Breast epithelium (tissue), 4 donors: Measurements from ENCODE around the gene DKKL1. TPM values are rescaled to one million over a fixed set of nuclear protein-coding genes. Genes with fewer than 3 reads are reported as not detected.
A peak's percentile ranks its signal among the peaks of the same experiment; 100 is the strongest.

Experiments
- DNase-seq, 2 donors: peaks; one replicate each; pipeline ENCODE4 v3.0.0-alpha.2; 2019; ENCODE audit warnings: low spot score in 2 of 2
- H3K27ac ChIP-seq, 2 donors: fragments of 200-600 bp; sonication (generic) in 1 of 2; one replicate each; pipeline ENCODE4 v1.5.1; 2016 to 2019; ENCODE audit warnings: mild to moderate bottlenecking in 1 of 2
- H3K27me3 ChIP-seq, 2 donors: fragments of 200-600 bp; sonication (generic) in 1 of 2; one replicate each; pipeline versions ENCODE4 v1.5.1 to v1.6.0; 2017 to 2019; ENCODE audit warnings: control low read depth in 1 of 2, mild to moderate bottlenecking in 1 of 2
- H3K36me3 ChIP-seq: fragments of 200-600 bp; one replicate; pipeline ENCODE4 v1.5.1; 2019
- H3K4me1 ChIP-seq, 2 donors: fragments of 200-600 bp; sonication (generic); one replicate each; pipeline ENCODE4 v1.5.1; 2016 to 2019; ENCODE audit warnings: control low read depth in 1 of 2
- H3K4me3 ChIP-seq, 3 donors: fragments of 200-600 bp; sonication (generic); 1 replicate in 2 of 3; 2 replicates in 1 of 3; pipeline ENCODE4 v1.5.1; 2016 to 2019; ENCODE audit warnings: mild to moderate bottlenecking in 3 of 3, moderate library complexity in 2 of 3
- H3K9me3 ChIP-seq, 2 donors: fragments of 200-600 bp; sonication (generic) in 1 of 2; one replicate each; pipeline ENCODE4 v1.5.1; 2016 to 2019; ENCODE audit warnings: control low read depth in 1 of 2
- CTCF ChIP-seq, 3 donors: fragments of 450-650 bp; IDR thresholded peaks; one replicate each; pipeline ENCODE4 v1.5.1; 2016 to 2017; ENCODE audit warnings: antibody characterized with exemption in 3 of 3, mild to moderate bottlenecking in 3 of 3, moderate library complexity in 3 of 3
- POLR2A ChIP-seq: fragments of 450-650 bp; IDR thresholded peaks from one replicate; pipeline ENCODE4 v1.6.1; 2016; ENCODE audit warnings: antibody characterized with exemption, mild to moderate bottlenecking, moderate library complexity
- POLR2AphosphoS5 ChIP-seq, 3 donors: sonication (generic); formaldehyde crosslinking; IDR thresholded peaks; one replicate each; pipeline ENCODE4 v1.6.1; 2017; ENCODE audit warnings: antibody characterized with exemption in 3 of 3
- intact Hi-C: fragments of 100-400 bp; cut with DNase I; formaldehyde crosslinking; loops from one replicate; pipeline ENCODE4 v1.15.1; 2023; ENCODE audit warnings: low total_unique reads
- total RNA-seq, 3 donors: library from RNA; depleted of rRNA; stranded (reverse); fragments of >200 nt; gene quantifications; one replicate each; pipeline ENCODE4 v1.1.0, GENCODE V29; 2016

The DKKL1 gene
- total RNA-seq, 3 donors from 2014 or later: 0.64 to 1.8 TPM; not detected in 1

DNA sequence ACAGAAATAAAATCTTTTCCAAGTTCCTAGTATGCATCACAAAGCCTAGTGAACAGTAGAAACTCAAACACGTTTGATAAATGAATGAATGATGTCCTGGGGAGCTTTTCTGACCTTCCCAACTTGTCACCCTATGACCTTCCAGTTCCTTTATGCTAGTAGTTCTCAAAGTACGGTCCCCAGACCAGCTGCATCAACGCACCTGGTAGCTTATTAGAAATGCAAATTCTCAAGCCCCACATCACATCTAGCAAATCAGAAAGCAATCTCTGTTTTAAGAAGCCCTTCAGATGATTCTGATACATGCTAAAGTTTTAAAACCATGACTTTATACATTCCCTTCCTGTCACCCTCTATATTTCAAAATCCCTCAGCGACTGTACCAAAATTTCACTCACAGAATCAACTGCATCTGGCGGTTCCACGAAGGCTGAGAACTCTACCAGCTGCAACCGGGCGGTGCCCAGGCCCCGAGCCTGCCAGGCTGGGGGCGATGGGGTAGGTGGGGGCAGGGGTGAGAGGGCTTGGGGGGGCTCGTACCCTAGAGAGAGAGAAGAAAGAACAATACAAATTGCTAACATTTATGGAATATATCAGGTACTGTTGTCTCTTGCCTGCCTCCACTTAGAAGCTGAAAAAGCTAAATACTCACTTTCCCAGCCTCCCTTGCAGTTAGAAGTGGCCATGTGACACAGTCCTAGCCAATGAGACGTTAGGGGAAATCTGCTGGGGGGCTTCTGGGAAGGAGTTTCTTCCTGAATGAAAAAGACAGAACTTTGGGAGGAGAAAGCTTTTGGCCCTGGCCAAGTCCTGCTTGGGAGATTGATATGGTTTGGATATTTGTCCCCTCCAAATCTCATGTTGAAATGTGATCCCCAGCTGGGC is 15.1 kb upstream of the DKKL1 start:
- TF ChIP-seq POLR2A: no peak
- TF ChIP-seq POLR2AphosphoS5 (IDR thresholded peaks at IDR 0.05): no peak
- no peak for TF ChIP-seq CTCF (IDR thresholded peaks at IDR 0.05)
- Histone ChIP-seq H3K27me3 (no peaks in the 10 kb centered on the region), H3K4me1 (no peaks in the 10 kb centered on the region), H3K9me3 (no peaks in the 10 kb centered on the region), H3K4me3 (no peak overlapping the region), H3K27ac (no peak overlapping the region), H3K36me3 (no peaks in the 10 kb centered on the region)
- DNase-seq: no peak
- intact Hi-C loops: no loop called here

DNA sequence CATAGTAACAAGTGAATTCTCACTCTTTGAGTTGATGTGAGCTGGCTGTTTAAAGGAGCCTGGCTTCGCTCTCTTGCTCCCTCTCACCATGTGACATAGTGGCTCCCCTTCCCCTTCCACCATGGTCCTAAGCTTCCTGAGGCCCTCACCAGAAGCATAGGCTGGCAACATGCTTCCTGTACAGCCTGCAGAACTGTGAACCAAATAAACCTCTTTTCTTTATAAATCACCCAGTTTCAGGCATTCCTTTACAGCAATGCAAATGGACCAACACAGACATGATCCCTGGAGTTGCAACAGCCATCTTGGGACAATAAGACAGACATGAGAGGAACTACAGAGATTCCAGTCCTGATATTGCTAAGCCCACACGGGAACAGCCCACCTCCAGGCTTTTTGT is 14.1 kb upstream of the DKKL1 start:
- no peaks in the 10 kb centered on the region for H3K9me3 ChIP-seq
- H3K4me3 ChIP-seq: no peak overlapping the region
- no peaks in the 10 kb centered on the region for H3K36me3 ChIP-seq
- H3K27me3 ChIP-seq: no peaks in the 10 kb centered on the region
- TF ChIP-seq CTCF (IDR thresholded peaks at IDR 0.05) (no peak), POLR2A (no peak), POLR2AphosphoS5 (IDR thresholded peaks at IDR 0.05) (no peak)
- no peaks in the 10 kb centered on the region for H3K4me1 ChIP-seq
- no peak for DNase-seq
- no peak overlapping the region for H3K27ac ChIP-seq
- intact Hi-C loops: no loop called here

GRCh38 chr19:49355909-49356353 is 7.7 kb upstream of the DKKL1 start:
- intact Hi-C loops: loop anchor here (5.0 kb wide), 1 partner anchor 1661 kb away; the partner anchor contains the start of gene KLK10
- H3K4me3 ChIP-seq: peak overlapping the region in 1 of 3 donors; percentile 5
- H3K27me3 ChIP-seq: no peaks in the 10 kb centered on the region
- no peaks in the 10 kb centered on the region for H3K9me3 ChIP-seq
- peak in 1 of 2 donors; percentile 47 for DNase-seq
- no peaks in the 10 kb centered on the region for H3K36me3 ChIP-seq
- H3K27ac ChIP-seq: peak overlapping the region; percentile 76 to 82
- TF ChIP-seq CTCF (IDR thresholded peaks at IDR 0.05) (no peak), POLR2AphosphoS5 (IDR thresholded peaks at IDR 0.05) (no peak), POLR2A (no peak)
- peaks cover 0 to 4% of the 10 kb centered on the region in 2 donors for H3K4me1 ChIP-seq

DNA sequence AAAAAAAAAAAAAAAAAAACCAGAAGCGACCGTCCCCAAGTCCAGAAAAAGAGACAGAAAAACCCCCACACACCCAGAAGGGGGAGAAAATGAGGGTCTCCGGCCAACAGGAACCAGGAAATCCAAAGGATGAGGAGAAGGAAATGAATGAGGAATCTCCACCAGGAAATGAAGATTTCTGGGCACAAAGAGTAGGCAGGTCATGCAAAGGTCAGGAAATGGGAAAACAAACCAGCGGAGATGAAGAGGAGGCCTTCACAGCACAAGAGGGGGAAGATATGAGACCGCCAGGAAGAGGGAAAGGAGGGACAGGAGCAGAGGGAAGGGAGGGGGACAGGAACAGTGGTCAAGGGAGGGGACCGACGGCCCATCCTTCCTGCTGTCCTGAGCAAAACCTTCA is 7.3 kb upstream of the DKKL1 start:
- no peaks in the 10 kb centered on the region for H3K27me3 ChIP-seq
- peaks cover 0 to 4% of the 10 kb centered on the region in 2 donors for H3K4me1 ChIP-seq
- intact Hi-C loops: loop anchor here (5.0 kb wide), 1 partner anchor 1661 kb away; the partner anchor contains the start of gene KLK10
- H3K27ac ChIP-seq: peak overlapping the region; percentile 76 to 90
- peak overlapping the region in 1 of 3 donors; percentile 22 for H3K4me3 ChIP-seq
- no peaks in the 10 kb centered on the region for H3K36me3 ChIP-seq
- TF ChIP-seq POLR2AphosphoS5 (IDR thresholded peaks at IDR 0.05) (no peak), CTCF (IDR thresholded peaks at IDR 0.05) (no peak), POLR2A (no peak)
- no peaks in the 10 kb centered on the region for H3K9me3 ChIP-seq
- no peak for DNase-seq

- Histone ChIP-seq H3K27me3 (no peaks in the 10 kb centered on the region), H3K4me1 (peaks cover 0 to 4% of the 10 kb centered on the region in 2 donors), H3K4me3 (no peak overlapping the region), H3K27ac (peak overlapping the region; percentile 76 to 90), H3K36me3 (no peaks in the 10 kb centered on the region), H3K9me3 (no peaks in the 10 kb centered on the region)
- DNase-seq: no peak
- intact Hi-C loops: loop anchor here (5.0 kb wide), 1 partner anchor 1660 kb away; the partner anchor contains the start of gene KLK10
- no peak for TF ChIP-seq POLR2A
- no peak for TF ChIP-seq CTCF (IDR thresholded peaks at IDR 0.05)
- no peak for TF ChIP-seq POLR2AphosphoS5 (IDR thresholded peaks at IDR 0.05)
Measured at GRCh38 chr19:49357186-49357585, 6.5 kb upstream of the DKKL1 start.
